A549 treated with AZD9567 at 1 μM for 4 hours (cell line): ENCODE data around the gene INSL4. TPM values are rescaled to one million over a fixed set of nuclear protein-coding genes. Genes with fewer than 3 reads are reported as not detected.

Experiments used
- total RNA-seq: library from RNA; stranded (reverse); fragments of 200-300 nt; extraction: Qiagen RNA extraction; gene quantifications from 5 replicates; pipeline ENCODE4 v1.2.3, GENCODE V29; 2022; ENCODE audit not compliant: insufficient read depth

Gene INSL4
- 14.5 to 17.4 TPM (median 15.5 TPM) in 5 replicates for total RNA-seq

GRCh38 chr9:5231212-5231611 lies at the start of gene INSL4:
TSS of gene INSL4 (plus strand) at chr9:5231419. CDS start at chr9:5231524, 105 bp downstream.

GRCh38 chr9:5185220-5185840 lies 45.9 kb upstream of the INSL4 start, which contains the start of gene INSL6:
TSS of gene INSL6 (minus strand) at chr9:5185639. CDS start at chr9:5185602, 37 bp downstream.

Other genes with a start within 250 kb of the INSL4 start
- gene JAK2, start 246.1 kb upstream of the INSL4 start, total RNA-seq = 1.3 to 4.1 TPM (median 3.3 TPM) in 5 replicates
- gene INSL6, start 45.8 kb upstream of the INSL4 start, total RNA-seq = not detected in 5 replicates
- gene RLN2, start 73.3 kb downstream of the INSL4 start, total RNA-seq = 0.11 to 3.4 TPM (median 0.18 TPM) in 5 replicates
- gene RLN1, start 108.5 kb downstream of the INSL4 start, total RNA-seq = 0.11 TPM in 1 of 5 replicates, not detected in the others
- 19.7 to 23.6 TPM (median 23.2 TPM) in 5 replicates for gene PLGRKT, start 206.5 kb downstream of the INSL4 start, total RNA-seq
- 1.3 to 2.2 TPM (median 1.8 TPM) in 4 of 5 replicates, not detected in the other for gene CD274, start 219.1 kb downstream of the INSL4 start, total RNA-seq